ENCODE data around the gene TBC1D14.

The TBC1D14 gene

DNA sequence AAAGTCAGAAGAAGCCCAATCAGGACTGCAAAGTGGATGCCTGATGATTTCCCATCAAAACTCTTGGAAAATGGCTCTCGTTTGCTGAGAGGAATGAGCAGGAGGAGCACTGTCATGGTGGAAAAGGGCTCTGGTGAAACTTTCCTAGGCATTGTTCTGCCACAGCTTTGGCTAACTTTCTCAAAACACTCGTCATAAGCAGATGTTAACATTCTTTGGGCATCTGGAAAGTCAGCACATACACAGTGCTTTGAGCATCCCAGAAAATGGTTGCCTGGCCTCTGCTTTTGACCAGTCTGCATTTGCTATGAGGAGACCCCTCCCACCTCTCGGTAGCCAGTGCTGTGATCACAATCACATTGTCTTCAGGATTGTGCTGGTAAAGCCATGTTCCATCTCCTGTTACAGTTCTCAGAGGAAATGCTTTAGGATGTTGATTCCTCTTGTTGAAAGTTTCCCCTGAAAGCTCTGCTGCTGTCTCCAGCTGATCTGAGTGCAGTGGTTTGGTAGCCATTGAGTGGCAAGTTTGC, 25.2 kb upstream of the TBC1D14 start:
- no peak for DNase-seq
- H3K4me2 ChIP-seq (ENCODE audit: low read length) = no peak overlapping the region
- no peaks in the 10 kb centered on the region for H3K27me3 ChIP-seq (ENCODE audit: insufficient read depth, low read length)
- H4K12ac ChIP-seq (ENCODE audit: low read depth, low read length) = no peak overlapping the region
- no peak overlapping the region for H2BK5ac ChIP-seq (ENCODE audit: low read depth, low read length, poor library complexity)
- H3K18ac ChIP-seq (ENCODE audit: low read length) = no peak overlapping the region
- H2BK120ac ChIP-seq (ENCODE audit: insufficient read depth, low read length, poor library complexity) = no peak overlapping the region
- H3K9ac ChIP-seq (ENCODE audit: low read length) = no peak overlapping the region
- H3K23ac ChIP-seq (ENCODE audit: low read length) = no peak overlapping the region
- H3K79me2 ChIP-seq (ENCODE audit: control insufficient read depth, insufficient read depth, low read length, poor library complexity) = no peaks in the 10 kb centered on the region
- no peak overlapping the region for H3K27ac ChIP-seq (ENCODE audit: low read depth, low read length)
- H3K4me1 ChIP-seq (ENCODE audit: control insufficient read depth in 1 of 2, insufficient read depth in 2 of 2, low read length in 2 of 2) = peaks cover 0 to 11% of the 10 kb centered on the region in 2 experiments
- H2AFZ ChIP-seq (ENCODE audit: insufficient read depth, low read length, poor library complexity) = no peak overlapping the region
- peaks cover 5% of the 10 kb centered on the region for H3K9me3 ChIP-seq (ENCODE audit: insufficient read depth, low read depth, low read length)
- no peak overlapping the region for H2AK5ac ChIP-seq (ENCODE audit: low read length)
- no peak overlapping the region for H3K4ac ChIP-seq (ENCODE audit: low read depth, low read length)
- H3K14ac ChIP-seq (ENCODE audit: low read length) = no peak overlapping the region
- no peak overlapping the region for H4K8ac ChIP-seq (ENCODE audit: low read depth, low read length)
- no peak overlapping the region for H2BK12ac ChIP-seq (ENCODE audit: low read length)
- H4K91ac ChIP-seq (ENCODE audit: low read depth, low read length) = no peak overlapping the region
- peaks cover 20% of the 10 kb centered on the region in 2 experiments for H3K36me3 ChIP-seq (ENCODE audit: control insufficient read depth in 1 of 2, insufficient read depth in 2 of 2, low read length in 2 of 2)
- no CpG with 5 or more reads among the region's 3 CpGs for WGBS (ENCODE audit: extremely low coverage, insufficient coverage, insufficient read length)
- H3K79me1 ChIP-seq (ENCODE audit: low read length) = no peaks in the 10 kb centered on the region
- no peak overlapping the region for H3K4me3 ChIP-seq (ENCODE audit: low read depth, low read length)

DNA sequence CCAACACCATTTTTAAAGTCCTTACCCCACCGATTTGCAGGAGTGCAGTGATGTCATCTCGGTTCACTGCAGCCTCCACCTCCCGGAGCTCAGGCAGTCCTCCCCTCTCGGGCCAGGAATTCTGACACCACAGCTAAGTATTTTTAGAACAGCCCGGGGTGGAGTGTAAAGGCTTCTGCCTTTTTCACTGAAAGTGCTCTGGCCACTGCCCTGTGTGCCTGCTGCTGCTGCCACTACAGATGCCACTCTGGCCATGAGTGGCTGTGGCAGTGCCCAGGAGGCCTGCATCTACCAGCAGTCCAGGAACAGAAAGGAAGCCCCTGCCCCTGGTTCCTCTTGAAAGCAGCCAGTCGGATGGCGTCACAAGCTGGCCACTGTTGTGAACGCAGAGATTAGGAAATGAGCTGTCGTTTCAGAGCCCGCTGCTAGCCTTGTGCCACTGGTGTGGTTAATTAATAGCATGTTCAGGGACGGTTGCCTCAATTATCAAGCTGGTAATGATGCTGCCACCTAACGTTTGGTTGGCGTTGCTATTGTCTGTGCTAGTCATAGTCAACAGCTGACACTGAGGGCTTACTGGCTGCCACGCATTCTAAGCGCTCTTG, 23.6 kb upstream of the TBC1D14 start:
- H3K9ac ChIP-seq (ENCODE audit: low read length) = no peak overlapping the region
- H3K27ac ChIP-seq (ENCODE audit: low read depth, low read length) = no peak overlapping the region
- H3K9me3 ChIP-seq (ENCODE audit: insufficient read depth, low read depth, low read length) = peaks cover 8% of the 10 kb centered on the region
- no peaks in the 10 kb centered on the region for H3K79me1 ChIP-seq (ENCODE audit: low read length)
- H2BK12ac ChIP-seq (ENCODE audit: low read length) = no peak overlapping the region
- peaks cover 13 to 14% of the 10 kb centered on the region in 2 experiments for H3K36me3 ChIP-seq (ENCODE audit: control insufficient read depth in 1 of 2, insufficient read depth in 2 of 2, low read length in 2 of 2)
- peak in 1 of 2 donors; percentile 49 for DNase-seq
- no peak overlapping the region for H3K4me3 ChIP-seq (ENCODE audit: low read depth, low read length)
- H3K23ac ChIP-seq (ENCODE audit: low read length) = no peak overlapping the region
- H3K4me2 ChIP-seq (ENCODE audit: low read length) = no peak overlapping the region
- H4K12ac ChIP-seq (ENCODE audit: low read depth, low read length) = no peak overlapping the region
- no peaks in the 10 kb centered on the region for H3K27me3 ChIP-seq (ENCODE audit: insufficient read depth, low read length)
- H2BK120ac ChIP-seq (ENCODE audit: insufficient read depth, low read length, poor library complexity) = no peak overlapping the region
- peak overlapping the region; percentile 11 for H2AFZ ChIP-seq (ENCODE audit: insufficient read depth, low read length, poor library complexity)
- no peak overlapping the region for H2AK5ac ChIP-seq (ENCODE audit: low read length)
- H3K18ac ChIP-seq (ENCODE audit: low read length) = no peak overlapping the region
- H2BK5ac ChIP-seq (ENCODE audit: low read depth, low read length, poor library complexity) = peak overlapping the region; percentile 4
- no CpG with 5 or more reads among the region's 15 CpGs for WGBS (ENCODE audit: extremely low coverage, insufficient coverage, insufficient read length)
- H3K79me2 ChIP-seq (ENCODE audit: control insufficient read depth, insufficient read depth, low read length, poor library complexity) = no peaks in the 10 kb centered on the region
- no peak overlapping the region for H3K4ac ChIP-seq (ENCODE audit: low read depth, low read length)
- no peak overlapping the region for H4K8ac ChIP-seq (ENCODE audit: low read depth, low read length)
- H3K14ac ChIP-seq (ENCODE audit: low read length) = no peak overlapping the region
- H3K4me1 ChIP-seq (ENCODE audit: control insufficient read depth in 1 of 2, insufficient read depth in 2 of 2, low read length in 2 of 2) = peaks cover 0 to 11% of the 10 kb centered on the region in 2 experiments
- H4K91ac ChIP-seq (ENCODE audit: low read depth, low read length) = no peak overlapping the region

DNA sequence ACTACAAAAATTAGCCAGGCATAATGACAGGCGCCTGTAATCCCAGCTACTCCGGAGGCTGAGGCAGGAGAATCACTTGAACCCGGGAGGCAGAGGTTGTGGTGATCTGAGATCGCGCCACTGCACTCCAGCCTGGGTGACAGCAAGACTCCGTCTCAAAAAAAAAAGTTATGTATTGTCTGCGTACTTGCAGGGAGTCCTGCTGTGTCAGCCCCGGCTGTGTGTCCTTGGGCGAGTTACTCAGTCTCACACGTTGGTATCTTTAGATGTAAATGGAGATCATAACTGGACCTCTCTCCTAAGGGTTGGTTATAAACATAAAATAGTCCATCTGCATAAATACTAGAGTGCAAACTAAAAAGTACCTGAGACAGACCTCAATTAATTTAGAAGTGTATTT, 22.7 kb upstream of the TBC1D14 start:
- H4K8ac ChIP-seq (ENCODE audit: low read depth, low read length) = no peak overlapping the region
- H3K4me1 ChIP-seq (ENCODE audit: control insufficient read depth in 1 of 2, insufficient read depth in 2 of 2, low read length in 2 of 2) = peaks cover 0 to 11% of the 10 kb centered on the region in 2 experiments
- H3K4ac ChIP-seq (ENCODE audit: low read depth, low read length) = no peak overlapping the region
- no peak overlapping the region for H2AFZ ChIP-seq (ENCODE audit: insufficient read depth, low read length, poor library complexity)
- no peak overlapping the region for H4K91ac ChIP-seq (ENCODE audit: low read depth, low read length)
- H3K4me2 ChIP-seq (ENCODE audit: low read length) = no peak overlapping the region
- H3K27me3 ChIP-seq (ENCODE audit: insufficient read depth, low read length) = no peaks in the 10 kb centered on the region
- H3K18ac ChIP-seq (ENCODE audit: low read length) = no peak overlapping the region
- H2BK5ac ChIP-seq (ENCODE audit: low read depth, low read length, poor library complexity) = no peak overlapping the region
- DNase-seq = no peak
- no peak overlapping the region for H2BK120ac ChIP-seq (ENCODE audit: insufficient read depth, low read length, poor library complexity)
- H3K9ac ChIP-seq (ENCODE audit: low read length) = no peak overlapping the region
- no peak overlapping the region for H3K4me3 ChIP-seq (ENCODE audit: low read depth, low read length)
- no peak overlapping the region for H3K27ac ChIP-seq (ENCODE audit: low read depth, low read length)
- H3K14ac ChIP-seq (ENCODE audit: low read length) = no peak overlapping the region
- no peak overlapping the region for H3K23ac ChIP-seq (ENCODE audit: low read length)
- no peak overlapping the region for H2AK5ac ChIP-seq (ENCODE audit: low read length)
- H3K36me3 ChIP-seq (ENCODE audit: control insufficient read depth in 1 of 2, insufficient read depth in 2 of 2, low read length in 2 of 2) = peaks cover 5 to 6% of the 10 kb centered on the region in 2 experiments
- no peaks in the 10 kb centered on the region for H3K79me2 ChIP-seq (ENCODE audit: control insufficient read depth, insufficient read depth, low read length, poor library complexity)
- no peak overlapping the region for H2BK12ac ChIP-seq (ENCODE audit: low read length)
- no peaks in the 10 kb centered on the region for H3K79me1 ChIP-seq (ENCODE audit: low read length)
- peaks cover 8% of the 10 kb centered on the region for H3K9me3 ChIP-seq (ENCODE audit: insufficient read depth, low read depth, low read length)
- WGBS (ENCODE audit: extremely low coverage, insufficient coverage, insufficient read length) = no CpG with 5 or more reads among the region's 10 CpGs
- no peak overlapping the region for H4K12ac ChIP-seq (ENCODE audit: low read depth, low read length)

DNA sequence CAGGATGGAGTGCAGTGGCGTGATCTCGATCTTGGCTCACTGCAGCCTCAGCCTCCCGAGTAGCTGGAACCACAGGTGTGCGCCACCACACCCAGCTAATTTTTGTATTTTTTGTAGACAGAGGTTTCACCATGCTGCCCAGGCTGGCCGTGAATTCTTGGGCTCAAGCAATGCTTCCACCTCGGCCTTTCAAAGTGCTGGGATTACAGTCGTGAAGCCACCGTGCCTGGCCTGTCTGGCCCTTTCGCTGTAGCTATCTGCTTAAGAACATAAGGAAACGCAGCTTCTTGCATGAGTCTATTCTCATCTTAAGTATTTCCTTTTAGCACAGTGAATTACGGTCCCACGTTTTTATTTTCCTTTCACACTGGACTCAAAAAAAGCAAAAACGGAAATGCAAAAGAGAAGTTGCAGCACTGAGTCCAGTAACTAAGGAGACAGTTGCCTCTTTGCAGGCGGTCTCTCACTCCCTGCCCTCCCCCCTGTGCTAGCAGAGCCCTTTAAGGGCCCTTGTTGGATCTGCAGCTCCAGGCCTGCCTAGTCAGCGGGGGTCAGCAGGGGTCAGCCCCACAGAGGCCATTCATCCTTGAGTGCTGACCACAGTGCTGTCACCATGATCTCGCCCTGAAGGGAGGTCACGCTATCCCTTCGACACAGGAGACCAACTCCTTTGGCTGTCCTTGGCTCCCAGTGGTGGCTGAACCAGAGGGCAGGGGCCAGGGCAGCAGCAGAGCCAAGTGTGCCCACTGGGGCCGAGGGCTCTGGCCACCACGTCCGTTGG, 21.8 kb upstream of the TBC1D14 start:
- Histone ChIP-seq H2BK5ac (ENCODE audit: low read depth, low read length, poor library complexity) (no peak overlapping the region), H4K8ac (ENCODE audit: low read depth, low read length) (no peak overlapping the region), H3K79me1 (ENCODE audit: low read length) (no peaks in the 10 kb centered on the region), H3K4me2 (ENCODE audit: low read length) (no peak overlapping the region), H3K9me3 (ENCODE audit: insufficient read depth, low read depth, low read length) (peaks cover 8% of the 10 kb centered on the region), H2AFZ (ENCODE audit: insufficient read depth, low read length, poor library complexity) (no peak overlapping the region), H4K91ac (ENCODE audit: low read depth, low read length) (no peak overlapping the region), H2BK120ac (ENCODE audit: insufficient read depth, low read length, poor library complexity) (no peak overlapping the region), H2BK12ac (ENCODE audit: low read length) (no peak overlapping the region), H3K27me3 (ENCODE audit: insufficient read depth, low read length) (no peaks in the 10 kb centered on the region), H3K18ac (ENCODE audit: low read length) (no peak overlapping the region), H3K27ac (ENCODE audit: low read depth, low read length) (no peak overlapping the region), H4K12ac (ENCODE audit: low read depth, low read length) (no peak overlapping the region), H3K4me3 (ENCODE audit: low read depth, low read length) (no peak overlapping the region), H3K4me1 (ENCODE audit: control insufficient read depth in 1 of 2, insufficient read depth in 2 of 2, low read length in 2 of 2) (peaks cover 0 to 11% of the 10 kb centered on the region in 2 experiments), H3K79me2 (ENCODE audit: control insufficient read depth, insufficient read depth, low read length, poor library complexity) (no peaks in the 10 kb centered on the region), H3K14ac (ENCODE audit: low read length) (no peak overlapping the region), H2AK5ac (ENCODE audit: low read length) (no peak overlapping the region), H3K36me3 (ENCODE audit: control insufficient read depth in 1 of 2, insufficient read depth in 2 of 2, low read length in 2 of 2) (peaks cover 2 to 4% of the 10 kb centered on the region in 2 experiments), H3K9ac (ENCODE audit: low read length) (no peak overlapping the region), H3K23ac (ENCODE audit: low read length) (no peak overlapping the region), H3K4ac (ENCODE audit: low read depth, low read length) (no peak overlapping the region)
- no peak for DNase-seq
- WGBS (ENCODE audit: extremely low coverage, insufficient coverage, insufficient read length) = no CpG with 5 or more reads among the region's 21 CpGs

All from trophoblast cell (in vitro differentiated cells and primary cell).